Measurements from ENCODE around the gene DPP4.

DPP4 gene

DNA sequence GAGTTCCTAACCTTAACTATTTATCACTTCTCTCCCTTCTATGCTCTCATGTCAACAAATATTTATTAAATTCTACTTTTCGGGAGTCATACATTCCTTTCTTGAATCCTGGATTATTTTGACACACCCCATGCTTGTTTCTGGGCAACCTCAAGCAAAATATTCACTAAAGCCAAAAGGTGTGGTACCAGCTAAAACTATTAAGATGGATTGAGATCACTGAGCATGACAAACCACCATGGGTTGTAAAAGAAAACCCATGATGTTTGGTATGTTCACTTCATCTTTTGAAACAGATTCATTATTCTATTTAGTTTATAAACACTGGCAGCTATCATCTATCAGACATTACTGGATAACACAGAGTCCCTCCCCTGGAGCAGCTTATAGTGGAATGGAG lies 32.5 kb downstream of the DPP4 start:
- no peak for DNase-seq (ENCODE audit: low spot score)

DNA sequence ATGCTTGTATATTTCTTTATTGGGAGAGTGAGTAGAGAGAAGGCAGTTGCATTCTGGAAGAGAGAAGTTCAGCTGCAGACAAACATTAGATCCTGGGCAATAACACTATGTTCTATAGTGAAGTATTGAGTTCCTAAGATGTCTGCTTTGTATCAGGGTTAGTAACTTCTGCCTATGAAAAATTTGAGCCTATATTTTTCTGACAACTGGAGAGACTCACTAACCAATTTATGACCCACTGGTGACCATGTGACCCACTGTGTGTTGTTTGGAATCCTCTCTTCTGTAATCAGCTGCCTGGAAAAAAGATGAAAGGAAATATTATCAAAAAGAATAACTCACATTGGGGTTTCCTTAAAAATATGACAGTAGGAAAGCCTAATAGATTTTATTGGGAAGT lies 35.3 kb downstream of the DPP4 start:
- H2BK15ac ChIP-seq (ENCODE audit: low read length): no peak overlapping the region
- no peak overlapping the region for H3K4me2 ChIP-seq (ENCODE audit: insufficient read depth, low read length, poor library complexity, severe bottlenecking)
- no peak overlapping the region for H3K9ac ChIP-seq (ENCODE audit: low read depth, low read length, poor library complexity)
- no peaks in the 10 kb centered on the region for H3K27me3 ChIP-seq (ENCODE audit: control insufficient read depth in 3 of 3, insufficient read depth in 3 of 3, low read depth in 1 of 3, low read length in 3 of 3)
- H4K91ac ChIP-seq (ENCODE audit: low read depth, low read length, poor library complexity): no peak overlapping the region
- H3K23ac ChIP-seq (ENCODE audit: low read depth, low read length, poor library complexity): no peak overlapping the region
- H3K14ac ChIP-seq (ENCODE audit: low read length): no peak overlapping the region
- H3K27ac ChIP-seq (replicated peaks; ENCODE audit: low read length): no peak overlapping the region
- no peak overlapping the region for H3K4ac ChIP-seq (ENCODE audit: low read length)
- no peak overlapping the region for H3K18ac ChIP-seq (ENCODE audit: low read length)
- H4K8ac ChIP-seq (ENCODE audit: low read depth, low read length): no peak overlapping the region
- no peak overlapping the region for H2AK5ac ChIP-seq (ENCODE audit: low read depth, low read length)
- H3K4me3 ChIP-seq (ENCODE audit: low read length in 2 of 2): no peak overlapping the region
- no peaks in the 10 kb centered on the region for H3K9me3 ChIP-seq (replicated peaks in 1 of 2; ENCODE audit: control insufficient read depth in 2 of 2, insufficient read depth in 1 of 2, low read depth in 1 of 2, low read length in 2 of 2)
- DNase-seq (ENCODE audit: low spot score): no peak
- H3K79me1 ChIP-seq (ENCODE audit: low read depth, low read length): no peaks in the 10 kb centered on the region
- H3K4me1 ChIP-seq (ENCODE audit: control insufficient read depth in 2 of 2, insufficient read depth in 1 of 2, low read depth in 1 of 2, low read length in 2 of 2): peaks cover 0 to 8% of the 10 kb centered on the region in 2 donors
- H3K36me3 ChIP-seq (replicated peaks in 1 of 2; ENCODE audit: control insufficient read depth in 2 of 2, insufficient read depth in 2 of 2, low read length in 2 of 2): no peaks in the 10 kb centered on the region
- H2AFZ ChIP-seq (ENCODE audit: low read length): no peak overlapping the region
- no peak overlapping the region for H2BK12ac ChIP-seq (ENCODE audit: low read length)
- H2BK120ac ChIP-seq (ENCODE audit: low read depth, low read length): no peak overlapping the region
- H2BK5ac ChIP-seq (ENCODE audit: low read length): no peak overlapping the region

More for the DNA sequence above, 32.5 kb downstream of the DPP4 start:
- no peak overlapping the region for H2BK15ac ChIP-seq (ENCODE audit: low read length)
- H2AFZ ChIP-seq (ENCODE audit: low read length): no peak overlapping the region
- no peak overlapping the region for H4K91ac ChIP-seq (ENCODE audit: low read depth, low read length, poor library complexity)
- no peak overlapping the region for H3K4me3 ChIP-seq (ENCODE audit: low read length in 2 of 2)
- H2BK12ac ChIP-seq (ENCODE audit: low read length): no peak overlapping the region
- no peaks in the 10 kb centered on the region for H3K9me3 ChIP-seq (replicated peaks in 1 of 2; ENCODE audit: control insufficient read depth in 2 of 2, insufficient read depth in 1 of 2, low read depth in 1 of 2, low read length in 2 of 2)
- no peak overlapping the region for H2BK120ac ChIP-seq (ENCODE audit: low read depth, low read length)
- no peak overlapping the region for H3K14ac ChIP-seq (ENCODE audit: low read length)
- peaks cover 0 to 8% of the 10 kb centered on the region in 2 donors for H3K4me1 ChIP-seq (ENCODE audit: control insufficient read depth in 2 of 2, insufficient read depth in 1 of 2, low read depth in 1 of 2, low read length in 2 of 2)
- H4K8ac ChIP-seq (ENCODE audit: low read depth, low read length): no peak overlapping the region
- H3K27me3 ChIP-seq (ENCODE audit: control insufficient read depth in 3 of 3, insufficient read depth in 3 of 3, low read depth in 1 of 3, low read length in 3 of 3): no peaks in the 10 kb centered on the region
- H3K36me3 ChIP-seq (replicated peaks in 1 of 2; ENCODE audit: control insufficient read depth in 2 of 2, insufficient read depth in 2 of 2, low read length in 2 of 2): no peaks in the 10 kb centered on the region
- H3K4ac ChIP-seq (ENCODE audit: low read length): no peak overlapping the region
- H3K79me1 ChIP-seq (ENCODE audit: low read depth, low read length): no peaks in the 10 kb centered on the region
- no peak overlapping the region for H2BK5ac ChIP-seq (ENCODE audit: low read length)
- no peak overlapping the region for H3K4me2 ChIP-seq (ENCODE audit: insufficient read depth, low read length, poor library complexity, severe bottlenecking)
- WGBS, 2 donors (ENCODE audit: extremely low coverage in 2 of 2, insufficient read length in 2 of 2, insufficient replicate concordance in 1 of 2): no CpG with 5 or more reads among the region's 1 CpG
- H3K9ac ChIP-seq (ENCODE audit: low read depth, low read length, poor library complexity): no peak overlapping the region
- H3K27ac ChIP-seq (replicated peaks; ENCODE audit: low read length): no peak overlapping the region
- H3K23ac ChIP-seq (ENCODE audit: low read depth, low read length, poor library complexity): no peak overlapping the region
- H2AK5ac ChIP-seq (ENCODE audit: low read depth, low read length): no peak overlapping the region
- no peak overlapping the region for H3K18ac ChIP-seq (ENCODE audit: low read length)

DNA sequence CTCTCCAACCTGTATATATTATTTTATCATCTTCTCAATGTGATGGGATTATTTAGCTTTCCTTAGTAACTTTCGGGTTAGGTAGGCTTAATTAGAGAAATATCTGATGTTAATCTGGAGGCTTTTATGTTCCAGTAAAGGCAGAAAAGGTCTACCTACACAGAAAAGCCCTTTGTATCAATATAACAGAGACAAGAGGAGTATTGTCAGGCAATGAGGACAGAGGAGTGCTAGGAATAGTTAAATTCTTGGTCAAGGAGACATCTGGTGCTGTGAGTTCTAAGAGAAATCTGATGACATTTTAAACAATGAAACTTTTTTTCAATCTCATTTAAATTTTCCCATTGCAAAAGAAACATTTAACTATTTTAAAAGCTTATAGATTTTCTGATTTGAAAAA lies 36.1 kb downstream of the DPP4 start:
- H3K27ac ChIP-seq (replicated peaks; ENCODE audit: low read length): no peak overlapping the region
- no peak overlapping the region for H3K4me2 ChIP-seq (ENCODE audit: insufficient read depth, low read length, poor library complexity, severe bottlenecking)
- H4K8ac ChIP-seq (ENCODE audit: low read depth, low read length): no peak overlapping the region
- H3K18ac ChIP-seq (ENCODE audit: low read length): no peak overlapping the region
- H3K4me3 ChIP-seq (ENCODE audit: low read length in 2 of 2): no peak overlapping the region
- no peaks in the 10 kb centered on the region for H3K36me3 ChIP-seq (replicated peaks in 1 of 2; ENCODE audit: control insufficient read depth in 2 of 2, insufficient read depth in 2 of 2, low read length in 2 of 2)
- no peak overlapping the region for H2AK5ac ChIP-seq (ENCODE audit: low read depth, low read length)
- H2BK5ac ChIP-seq (ENCODE audit: low read length): no peak overlapping the region
- H3K4ac ChIP-seq (ENCODE audit: low read length): no peak overlapping the region
- H3K79me1 ChIP-seq (ENCODE audit: low read depth, low read length): no peaks in the 10 kb centered on the region
- H3K4me1 ChIP-seq (ENCODE audit: control insufficient read depth in 2 of 2, insufficient read depth in 1 of 2, low read depth in 1 of 2, low read length in 2 of 2): peaks cover 0 to 10% of the 10 kb centered on the region in 2 donors
- no peak overlapping the region for H2BK120ac ChIP-seq (ENCODE audit: low read depth, low read length)
- no peak overlapping the region for H4K91ac ChIP-seq (ENCODE audit: low read depth, low read length, poor library complexity)
- WGBS, 2 donors (ENCODE audit: extremely low coverage in 2 of 2, insufficient read length in 2 of 2, insufficient replicate concordance in 1 of 2): no CpG with 5 or more reads among the region's 1 CpG
- no peak for DNase-seq (ENCODE audit: low spot score)
- no peak overlapping the region for H2BK12ac ChIP-seq (ENCODE audit: low read length)
- no peak overlapping the region for H2BK15ac ChIP-seq (ENCODE audit: low read length)
- H3K23ac ChIP-seq (ENCODE audit: low read depth, low read length, poor library complexity): no peak overlapping the region
- H3K14ac ChIP-seq (ENCODE audit: low read length): no peak overlapping the region
- H3K9me3 ChIP-seq (replicated peaks in 1 of 2; ENCODE audit: control insufficient read depth in 2 of 2, insufficient read depth in 1 of 2, low read depth in 1 of 2, low read length in 2 of 2): no peaks in the 10 kb centered on the region
- H3K27me3 ChIP-seq (ENCODE audit: control insufficient read depth in 3 of 3, insufficient read depth in 3 of 3, low read depth in 1 of 3, low read length in 3 of 3): no peaks in the 10 kb centered on the region
- no peak overlapping the region for H3K9ac ChIP-seq (ENCODE audit: low read depth, low read length, poor library complexity)
- no peak overlapping the region for H2AFZ ChIP-seq (ENCODE audit: low read length)

DNA sequence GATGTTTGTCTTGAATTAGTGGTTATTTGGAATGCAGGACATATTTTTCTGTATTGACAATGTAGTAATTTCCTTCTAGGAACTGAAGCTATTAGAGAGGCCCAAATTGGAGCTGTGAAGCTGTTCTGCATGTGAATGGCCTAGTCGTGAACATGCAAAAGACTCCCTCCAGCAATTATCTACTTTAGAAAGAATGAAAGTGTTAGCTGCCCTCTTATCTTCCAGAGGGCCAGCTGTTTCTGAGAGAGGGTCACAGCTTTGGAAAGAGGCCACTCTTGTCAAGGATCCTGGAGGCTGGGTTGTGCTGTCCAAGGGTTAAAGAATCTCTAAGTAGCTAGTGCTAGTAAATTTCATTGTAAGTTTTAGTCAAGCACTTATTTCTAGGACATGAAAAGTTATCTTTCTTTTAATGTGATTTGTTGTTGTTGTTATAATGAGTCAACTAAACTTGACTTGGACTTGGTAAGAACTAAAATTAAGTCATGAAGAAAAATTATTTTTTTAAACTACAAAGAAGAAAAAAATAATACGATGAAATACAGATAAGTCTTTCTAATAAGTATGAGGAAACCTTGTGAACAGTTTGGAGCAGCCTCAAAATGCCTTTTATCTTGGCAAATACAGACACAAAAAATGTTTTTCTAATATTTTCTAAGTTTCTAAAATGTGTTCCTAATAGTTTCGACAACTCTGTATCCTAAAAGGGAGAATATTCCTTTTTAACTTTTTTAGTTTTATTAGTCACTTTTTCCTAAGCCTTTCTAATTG lies 36.8 kb downstream of the DPP4 start:
- Histone ChIP-seq H2AK5ac (ENCODE audit: low read depth, low read length) (no peak overlapping the region), H2BK120ac (ENCODE audit: low read depth, low read length) (no peak overlapping the region), H3K14ac (ENCODE audit: low read length) (no peak overlapping the region), H3K23ac (ENCODE audit: low read depth, low read length, poor library complexity) (no peak overlapping the region), H4K8ac (ENCODE audit: low read depth, low read length) (no peak overlapping the region), H3K4ac (ENCODE audit: low read length) (no peak overlapping the region), H2BK12ac (ENCODE audit: low read length) (no peak overlapping the region), H3K9me3 (replicated peaks in 1 of 2; ENCODE audit: control insufficient read depth in 2 of 2, insufficient read depth in 1 of 2, low read depth in 1 of 2, low read length in 2 of 2) (no peaks in the 10 kb centered on the region), H3K4me1 (ENCODE audit: control insufficient read depth in 2 of 2, insufficient read depth in 1 of 2, low read depth in 1 of 2, low read length in 2 of 2) (peaks cover 0 to 10% of the 10 kb centered on the region in 2 donors), H2BK5ac (ENCODE audit: low read length) (no peak overlapping the region), H3K27ac (replicated peaks; ENCODE audit: low read length) (no peak overlapping the region), H2AFZ (ENCODE audit: low read length) (no peak overlapping the region), H3K9ac (ENCODE audit: low read depth, low read length, poor library complexity) (no peak overlapping the region), H2BK15ac (ENCODE audit: low read length) (no peak overlapping the region), H3K79me1 (ENCODE audit: low read depth, low read length) (no peaks in the 10 kb centered on the region), H3K18ac (ENCODE audit: low read length) (no peak overlapping the region), H4K91ac (ENCODE audit: low read depth, low read length, poor library complexity) (no peak overlapping the region), H3K4me3 (ENCODE audit: low read length in 2 of 2) (no peak overlapping the region), H3K36me3 (replicated peaks in 1 of 2; ENCODE audit: control insufficient read depth in 2 of 2, insufficient read depth in 2 of 2, low read length in 2 of 2) (no peaks in the 10 kb centered on the region), H3K27me3 (ENCODE audit: control insufficient read depth in 3 of 3, insufficient read depth in 3 of 3, low read depth in 1 of 3, low read length in 3 of 3) (no peaks in the 10 kb centered on the region), H3K4me2 (ENCODE audit: insufficient read depth, low read length, poor library complexity, severe bottlenecking) (no peak overlapping the region)
- no peak for DNase-seq (ENCODE audit: low spot score)
- no CpG with 5 or more reads among the region's 3 CpGs for WGBS, 2 donors (ENCODE audit: extremely low coverage in 2 of 2, insufficient read length in 2 of 2, insufficient replicate concordance in 1 of 2)
